Measurements from ENCODE around the gene PFN1.

Gene PFN1

DNA sequence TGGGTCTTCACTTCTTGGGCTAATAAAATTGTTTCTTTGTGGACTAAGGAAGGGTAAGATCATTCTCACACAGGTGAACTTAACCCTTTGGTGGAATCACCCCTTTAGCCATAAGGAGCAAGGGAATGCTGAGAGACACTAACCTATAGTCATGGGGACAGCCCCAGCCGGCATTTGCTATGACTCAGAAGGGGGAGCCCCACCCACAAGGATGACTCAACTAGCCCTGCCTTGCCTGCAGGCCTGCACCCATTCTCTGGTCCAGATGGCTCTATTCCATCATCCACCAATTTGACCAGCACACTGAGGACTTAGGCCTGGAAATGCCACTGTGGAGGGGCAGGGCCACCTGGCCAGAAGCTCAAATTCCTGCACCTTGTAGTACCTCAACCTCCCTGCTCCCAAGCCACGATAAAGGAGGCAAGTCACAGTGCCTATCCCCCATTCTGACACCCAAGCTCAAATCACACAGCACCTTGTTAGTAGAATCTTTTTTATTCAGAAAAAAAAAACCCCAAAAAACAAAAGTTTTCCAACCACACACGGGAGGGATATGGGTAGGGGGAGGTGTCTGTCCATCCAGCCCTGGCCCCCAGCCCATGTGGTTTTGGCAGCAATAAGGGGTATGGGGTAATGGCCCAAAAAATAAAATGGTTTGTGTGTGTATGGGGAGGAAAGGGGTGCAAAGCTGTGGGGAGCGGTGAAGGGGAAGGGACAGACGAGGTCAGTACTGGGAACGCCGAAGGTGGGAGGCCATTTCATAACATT is 3.0 kb downstream of the PFN1 start:
- TF ChIP-seq GATA1 (IDR thresholded peaks at IDR 0.05; ENCODE audit: low read depth, low read length) (no peak), POLR2A (IDR thresholded peaks at IDR 0.05; ENCODE audit: low read length) (peak; percentile 57)
- peak; percentile 88 to 93 for DNase-seq

DNA sequence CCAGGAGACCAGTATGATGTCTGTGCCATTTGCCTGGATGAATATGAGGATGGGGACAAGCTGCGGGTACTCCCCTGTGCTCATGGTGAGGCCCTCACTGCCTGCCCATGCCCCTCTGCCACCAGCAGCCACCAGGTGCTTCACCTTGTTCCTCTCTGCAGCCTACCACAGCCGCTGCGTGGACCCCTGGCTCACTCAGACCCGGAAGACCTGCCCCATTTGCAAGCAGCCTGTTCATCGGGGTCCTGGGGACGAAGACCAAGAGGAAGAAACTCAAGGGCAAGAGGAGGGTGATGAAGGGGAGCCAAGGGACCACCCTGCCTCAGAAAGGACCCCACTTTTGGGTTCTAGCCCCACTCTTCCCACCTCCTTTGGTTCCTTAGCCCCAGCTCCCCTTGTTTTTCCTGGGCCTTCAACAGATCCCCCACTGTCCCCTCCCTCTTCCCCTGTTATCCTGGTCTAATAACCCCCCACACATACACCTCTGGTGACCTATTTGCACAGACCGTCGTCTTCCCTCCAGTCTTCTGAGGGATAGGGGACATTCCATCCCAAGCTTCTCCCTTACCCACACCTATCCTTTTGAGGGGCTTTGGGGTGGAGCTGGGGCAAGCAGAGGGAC is 3.7 kb downstream of the PFN1 start:
- TF ChIP-seq POLR2A (IDR thresholded peaks at IDR 0.05; ENCODE audit: low read length) (peak; percentile 30), GATA1 (IDR thresholded peaks at IDR 0.05; ENCODE audit: low read depth, low read length) (no peak)
- no peak for DNase-seq

DNA sequence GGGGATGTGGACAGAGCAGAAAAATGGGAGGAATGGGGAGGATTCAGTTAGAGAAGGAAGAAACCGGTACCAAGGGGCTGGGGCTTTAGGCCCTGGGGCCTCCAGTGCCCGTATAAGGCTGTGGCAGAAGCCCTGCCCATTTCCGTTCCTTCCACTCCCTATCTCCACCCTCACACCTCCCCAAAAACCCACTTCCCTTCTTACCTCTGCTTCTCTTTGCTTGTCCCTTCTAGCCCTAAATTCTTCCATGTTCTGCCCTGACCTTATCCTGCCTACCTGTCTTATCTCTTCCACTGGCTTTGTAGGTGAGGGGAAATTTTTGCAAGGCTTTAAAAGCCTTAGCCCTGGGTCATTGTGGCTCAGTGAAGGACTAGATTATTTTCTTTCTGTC is 4.2 kb downstream of the PFN1 start:
- TF ChIP-seq GATA1 (IDR thresholded peaks at IDR 0.05; ENCODE audit: low read depth, low read length) (no peak), POLR2A (IDR thresholded peaks at IDR 0.05; ENCODE audit: low read length) (peak; percentile 37)
- peak in 1 of 2 experiments; percentile 46 for DNase-seq

DNA sequence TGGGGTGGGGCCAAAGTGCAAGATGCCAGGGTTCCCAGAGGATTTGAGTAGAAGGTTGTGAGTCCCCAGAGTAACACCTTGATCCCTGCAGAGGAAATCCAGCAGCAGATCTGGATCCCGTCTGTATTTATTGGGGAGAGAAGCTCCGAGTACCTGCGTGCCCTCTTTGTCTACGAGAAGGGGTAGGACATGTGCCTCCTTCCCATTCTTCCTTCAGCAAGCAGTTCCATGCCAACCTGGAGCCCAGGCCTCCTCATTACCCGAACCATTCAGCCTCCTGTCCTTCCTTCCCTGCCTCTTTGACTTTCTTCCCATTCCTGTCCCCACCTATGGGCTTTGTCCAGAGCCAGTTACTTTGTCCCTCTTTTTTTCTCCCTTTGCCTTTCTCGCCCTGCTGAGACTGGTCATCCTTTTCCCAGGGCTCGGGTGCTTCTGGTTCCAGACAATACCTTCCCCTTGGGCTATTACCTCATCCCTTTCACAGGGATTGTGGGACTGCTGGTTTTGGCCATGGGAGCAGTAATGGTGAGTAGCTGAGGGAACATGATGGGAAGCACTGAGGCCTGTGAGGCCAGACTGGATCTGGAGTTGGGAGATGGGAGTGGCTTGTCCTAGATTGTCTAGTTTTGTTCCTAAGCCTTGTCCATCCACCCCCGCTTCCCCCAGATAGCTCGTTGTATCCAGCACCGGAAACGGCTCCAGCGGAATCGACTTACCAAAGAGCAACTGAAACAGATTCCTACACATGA is 5.4 kb downstream of the PFN1 start:
- no peak for DNase-seq
- TF ChIP-seq POLR2A (IDR thresholded peaks at IDR 0.05; ENCODE audit: low read length) (peak; percentile 17), GATA1 (IDR thresholded peaks at IDR 0.05; ENCODE audit: low read depth, low read length) (no peak)

DNA sequence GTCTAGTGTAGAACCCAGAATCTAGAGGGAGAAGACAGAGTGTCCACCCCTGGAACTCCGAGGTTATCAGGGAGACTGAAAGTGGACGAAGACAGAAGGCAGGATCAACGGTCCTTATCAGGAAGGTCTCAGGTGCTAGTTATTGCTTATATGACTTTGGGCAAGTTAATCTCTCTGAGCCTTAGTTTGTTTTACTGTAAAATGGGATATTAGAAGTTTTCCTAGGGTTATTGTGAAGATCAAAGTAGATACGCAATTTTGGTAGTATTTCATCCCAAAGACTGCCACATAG is 7.1 kb downstream of the PFN1 start:
- peak; percentile 51 to 55 for DNase-seq
- TF ChIP-seq POLR2A (IDR thresholded peaks at IDR 0.05; ENCODE audit: low read length) = no peak
- TF ChIP-seq GATA1 (IDR thresholded peaks at IDR 0.05; ENCODE audit: low read depth, low read length) = no peak

DNA sequence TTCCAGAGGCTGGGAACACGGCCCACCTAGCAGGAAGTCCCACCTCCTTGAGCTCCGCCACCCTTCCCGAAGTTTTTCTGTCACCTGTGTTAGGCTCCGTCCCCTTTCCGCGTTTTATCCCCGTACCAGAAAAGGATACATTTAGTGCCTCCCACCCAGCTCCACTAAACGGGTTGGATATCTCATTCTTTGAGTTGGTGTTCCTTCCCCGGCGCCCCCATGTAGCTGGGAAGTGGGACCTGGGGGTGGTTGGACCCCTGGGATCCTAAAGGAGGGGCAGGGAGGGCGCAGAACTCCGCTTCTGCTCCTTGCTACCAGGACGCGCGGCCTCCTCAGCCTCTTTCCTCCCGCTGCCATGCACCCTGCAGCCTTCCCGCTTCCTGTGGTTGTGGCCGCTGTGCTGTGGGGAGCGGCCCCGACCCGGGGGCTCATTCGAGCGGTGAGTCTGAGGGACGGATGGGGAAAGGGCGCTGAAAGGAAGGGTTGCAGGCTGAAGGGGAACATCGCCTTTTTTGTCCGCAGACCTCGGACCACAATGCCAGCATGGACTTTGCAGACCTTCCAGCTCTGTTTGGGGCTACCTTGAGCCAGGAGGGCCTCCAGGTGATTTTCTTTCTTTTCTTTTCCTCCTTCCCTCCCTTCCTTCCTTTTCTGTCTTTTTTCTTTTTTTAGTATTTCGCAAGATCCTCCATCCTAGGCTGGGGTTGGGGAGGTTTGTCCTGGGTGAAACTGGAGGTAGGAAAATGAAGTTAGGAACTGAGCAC is 7.6 kb downstream of the PFN1 start:
- TF ChIP-seq POLR2A (IDR thresholded peaks at IDR 0.05; ENCODE audit: low read length) = no peak
- no peak for TF ChIP-seq GATA1 (IDR thresholded peaks at IDR 0.05; ENCODE audit: low read depth, low read length)
- peak; percentile 60 to 74 for DNase-seq

DNA sequence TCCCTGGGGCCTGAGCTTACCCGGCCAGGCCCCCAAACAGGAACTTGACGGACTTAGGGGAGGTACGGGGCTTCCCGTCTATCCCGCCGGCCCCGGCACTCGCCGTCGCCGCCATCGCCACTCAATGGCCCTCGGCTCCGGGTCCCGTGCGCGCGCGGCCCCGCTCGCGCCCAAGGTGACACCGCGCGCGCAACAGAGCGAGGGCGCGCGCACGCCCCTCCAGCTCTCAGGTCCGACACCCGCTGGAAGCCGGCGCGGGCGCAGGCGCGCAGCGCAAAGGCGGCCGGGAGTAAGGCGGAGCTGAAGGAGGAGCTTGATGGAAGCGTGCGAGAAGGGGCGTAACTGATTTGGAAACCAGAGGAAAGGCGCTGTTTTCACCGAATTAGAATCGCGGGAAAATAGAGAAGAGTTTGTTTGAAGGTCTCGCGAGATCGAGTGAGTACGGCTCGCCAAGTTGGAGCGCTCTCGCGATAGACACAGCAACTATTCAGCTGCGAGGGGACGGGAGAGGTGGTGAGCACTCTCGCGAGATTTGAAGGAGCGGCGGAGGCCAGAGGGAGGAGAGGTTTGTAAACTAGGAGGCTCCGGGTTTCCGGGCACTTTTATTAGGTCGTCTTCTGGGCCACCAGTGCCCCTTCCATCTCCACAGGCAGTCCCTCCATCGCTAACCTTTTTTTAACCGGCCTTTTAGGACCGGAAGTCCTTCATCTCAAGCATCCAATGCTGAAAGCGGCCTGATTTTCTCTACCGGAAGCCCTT is 8.4 kb downstream of the PFN1 start, which contains the start of the genes RNF167 and SLC25A11:
TSS of gene RNF167 (plus strand) at position 473 of the 759 bp plus-strand sequence. CDS start 642 bp downstream, outside the sequence.
TSS of gene SLC25A11 (minus strand) at position 251 of the 759 bp plus-strand sequence. CDS start at position 115, 136 bp downstream.
- DNase-seq = peak; percentile 99 to 100
- TF ChIP-seq POLR2A (IDR thresholded peaks at IDR 0.05; ENCODE audit: low read length) (peak; percentile 88), GATA1 (IDR thresholded peaks at IDR 0.05; ENCODE audit: low read depth, low read length) (no peak)

DNA sequence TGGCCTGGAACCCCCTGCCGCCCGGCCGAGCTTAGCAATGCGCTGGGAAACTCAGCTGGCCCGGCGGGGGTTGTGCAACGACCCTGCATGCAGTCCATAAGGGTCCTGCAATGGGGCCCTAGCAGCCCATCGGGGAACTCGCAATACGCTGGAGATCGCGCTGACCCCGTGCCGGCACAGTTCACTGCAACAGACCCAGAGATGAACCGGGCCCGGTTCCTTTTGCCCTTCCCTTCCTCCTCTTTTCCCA is 8.9 kb downstream of the PFN1 start:
- TF ChIP-seq GATA1 (IDR thresholded peaks at IDR 0.05; ENCODE audit: low read depth, low read length) = no peak
- no peak for TF ChIP-seq POLR2A (IDR thresholded peaks at IDR 0.05; ENCODE audit: low read length)
- no peak for DNase-seq

DNA sequence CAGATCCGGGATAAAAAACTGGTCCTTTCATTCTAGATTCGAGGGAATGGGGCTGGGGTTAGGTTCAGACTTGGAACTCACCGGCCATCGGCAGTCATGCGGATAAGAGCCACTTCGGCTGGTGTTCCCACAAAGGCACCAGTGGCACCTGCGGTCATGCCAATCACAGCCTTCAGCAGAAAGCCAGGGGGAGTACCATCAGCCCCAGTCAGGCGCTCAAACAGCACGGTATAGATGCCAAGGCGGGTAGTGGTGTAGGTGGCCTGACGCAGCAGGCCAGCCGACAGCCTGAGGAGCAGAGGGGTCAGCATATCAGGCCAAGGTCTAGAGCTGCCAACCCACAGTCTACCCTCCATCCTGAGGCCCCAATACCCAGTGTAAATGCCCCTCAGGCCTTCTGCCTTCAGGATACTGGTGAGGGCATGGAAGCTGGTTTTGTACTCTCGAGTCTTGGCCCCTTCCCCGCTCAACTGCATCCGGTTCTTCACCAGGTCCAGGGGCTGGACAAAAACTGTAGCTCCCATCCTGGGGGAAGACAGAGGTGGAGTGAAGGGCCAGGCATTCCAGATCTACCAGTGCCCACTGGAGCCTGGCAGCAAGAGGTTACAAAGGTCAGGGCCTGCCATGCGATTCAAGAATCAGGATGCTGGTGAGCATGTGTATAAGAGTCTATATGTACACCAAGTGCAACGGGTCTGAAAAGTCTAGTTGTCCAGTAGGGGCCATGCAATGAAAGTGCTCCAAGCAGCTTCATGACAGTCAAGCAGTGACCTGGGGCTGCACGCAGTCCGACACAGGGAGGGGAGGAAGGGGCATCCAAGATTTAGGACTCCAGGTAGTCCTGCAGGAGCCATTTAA is 9.4 kb downstream of the PFN1 start:
- TF ChIP-seq POLR2A (IDR thresholded peaks at IDR 0.05; ENCODE audit: low read length) (no peak), GATA1 (IDR thresholded peaks at IDR 0.05; ENCODE audit: low read depth, low read length) (no peak)
- DNase-seq = peak; percentile 62 to 71

DNA sequence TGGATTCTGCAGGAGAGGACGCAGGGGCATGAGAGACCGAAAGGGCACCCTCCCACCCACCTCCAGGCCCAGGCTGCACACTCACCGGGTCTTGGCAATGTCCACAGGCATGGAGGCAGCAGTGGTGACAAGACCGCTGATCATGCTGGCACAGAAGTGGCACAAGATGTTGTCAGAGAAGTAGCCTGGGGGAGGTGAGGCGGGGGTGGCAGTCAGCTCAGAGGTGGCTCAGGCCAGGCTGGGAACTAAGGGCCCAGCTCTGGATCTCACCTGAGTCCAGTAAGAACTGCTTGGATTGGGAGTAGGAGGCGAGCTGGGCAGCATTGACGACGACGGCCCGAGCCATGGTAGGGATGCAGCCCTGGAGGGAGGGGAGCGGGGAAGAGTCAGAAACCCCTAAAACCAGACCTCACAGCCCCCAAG is 10.2 kb downstream of the PFN1 start:
- TF ChIP-seq POLR2A (IDR thresholded peaks at IDR 0.05; ENCODE audit: low read length) (no peak), GATA1 (IDR thresholded peaks at IDR 0.05; ENCODE audit: low read depth, low read length) (no peak)
- DNase-seq = no peak

DNA sequence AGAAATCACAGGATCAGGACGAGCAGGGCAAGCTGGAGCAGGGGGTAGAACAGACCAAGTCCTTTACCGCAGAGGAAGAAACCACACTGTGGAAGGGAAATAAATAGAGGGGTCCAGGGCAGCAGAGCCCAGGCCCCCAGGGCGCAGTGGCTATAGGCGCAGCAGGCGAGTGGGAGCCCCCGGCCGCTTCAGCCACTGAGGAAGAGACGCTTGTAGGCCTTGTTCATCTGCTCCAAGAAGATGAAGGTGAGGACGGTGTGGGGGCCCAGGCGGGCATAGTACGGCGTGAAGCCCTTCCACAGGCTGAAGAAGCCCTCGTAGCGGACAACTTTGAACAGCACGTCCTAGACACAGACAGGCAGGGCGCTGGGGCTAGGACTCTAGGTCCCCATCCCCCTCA is 10.8 kb downstream of the PFN1 start:
- no peak for DNase-seq
- TF ChIP-seq POLR2A (IDR thresholded peaks at IDR 0.05; ENCODE audit: low read length) (no peak), GATA1 (IDR thresholded peaks at IDR 0.05; ENCODE audit: low read depth, low read length) (no peak)

DNA sequence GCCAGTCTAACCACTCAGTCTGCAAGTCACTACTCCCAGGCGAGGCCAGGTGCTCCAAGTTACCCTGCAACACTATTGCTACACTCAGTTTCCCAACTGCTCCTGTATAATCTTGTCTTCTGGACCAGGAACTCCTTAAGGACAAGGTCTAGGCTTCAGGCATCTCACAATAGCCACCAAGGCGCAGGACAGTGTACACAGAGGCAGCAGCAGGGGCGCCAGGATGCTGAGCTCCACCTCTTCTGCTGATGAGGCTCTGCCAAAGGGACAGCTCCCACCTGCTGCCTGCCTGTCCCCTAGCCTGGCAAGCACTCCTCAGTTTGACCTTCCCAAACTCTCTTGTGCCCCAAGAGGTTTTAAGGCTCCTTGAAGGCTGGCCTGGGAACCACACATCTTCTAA is 11.9 kb downstream of the PFN1 start:
- TF ChIP-seq POLR2A (IDR thresholded peaks at IDR 0.05; ENCODE audit: low read length) (no peak), GATA1 (IDR thresholded peaks at IDR 0.05; ENCODE audit: low read depth, low read length) (no peak)
- no peak for DNase-seq
